A673 (cell line): Measurements from ENCODE around the gene HDGFL2. TPM values are rescaled to one million over a fixed set of nuclear protein-coding genes. Genes with fewer than 3 reads are reported as not detected.

Source experiments
- BruUV-seq: library from RNA; stranded (reverse); fragments of 400-500 nt; replicated peaks from 2 replicates; lab custom pipeline; 2021; lab: Mats Ljungman, UMichigan
- CTCF ChIA-PET: fragments of 300-600 bp; sonication (Branson Sonifier 250); formaldehyde crosslinking; loops from one replicate; lab custom pipeline; 2022; ENCODE audit warnings: antibody characterized with exemption; lab: Charles Lee
- POLR2A ChIA-PET: fragments of 300-600 bp; sonication (Branson Sonifier 250); formaldehyde crosslinking; loops from one replicate; lab custom pipeline; 2022; ENCODE audit warnings: antibody characterized with exemption; ENCODE audit not compliant: low non-redundant PET; lab: Charles Lee
- DNase-seq: peaks from one replicate; pipeline ENCODE4 v3.0.0-alpha.2; 2015; ENCODE audit warnings: low spot score
- H3K27ac ChIP-seq: fragments of 200-600 bp; sonication (generic); 2 replicates; pipeline ENCODE4 v1.5.1; 2016; ENCODE audit warnings: mixed run types, low read depth, mild to moderate bottlenecking, mixed read lengths, antibody characterized with exemption, low read length; ENCODE audit not compliant: poor library complexity, severe bottlenecking
- H3K27me3 ChIP-seq: fragments of 200-600 bp; sonication (generic); replicated peaks from 2 replicates; pipeline ENCODE4 v1.6.1; 2017; ENCODE audit warnings: mixed run types, low read depth, mild to moderate bottlenecking, mixed read lengths, antibody characterized with exemption, low read length; ENCODE audit not compliant: insufficient read depth, poor library complexity
- H3K36me3 ChIP-seq: fragments of 200-600 bp; sonication (generic); 2 replicates; pipeline ENCODE4 v1.6.1; 2016; ENCODE audit warnings: mixed run types, mild to moderate bottlenecking, mixed read lengths, antibody characterized with exemption, low read length; ENCODE audit not compliant: insufficient read depth, poor library complexity, severe bottlenecking
- H3K4me1 ChIP-seq: fragments of 200-600 bp; sonication (generic); 2 replicates; pipeline ENCODE4 v1.6.1; 2017; ENCODE audit warnings: mixed run types, mild to moderate bottlenecking, mixed read lengths, antibody characterized with exemption, low read length; ENCODE audit not compliant: insufficient read depth, poor library complexity, severe bottlenecking
- H3K4me3 ChIP-seq: fragments of 200-600 bp; sonication (generic); 2 replicates; pipeline ENCODE4 v1.5.1; 2016; ENCODE audit warnings: low read depth, mixed run types, mild to moderate bottlenecking, mixed read lengths, low read length; ENCODE audit not compliant: poor library complexity, severe bottlenecking
- H3K9me3 ChIP-seq: fragments of 200-600 bp; sonication (generic); 2 replicates; pipeline ENCODE4 v1.6.1; 2016; ENCODE audit warnings: mixed run types, low read depth, mild to moderate bottlenecking, mixed read lengths, antibody characterized with exemption, low read length; ENCODE audit not compliant: poor library complexity, severe bottlenecking
- CTCF ChIP-seq: fragments of 300-800, 200-600 bp; sonication (generic); conservative IDR thresholded peaks from 2 replicates; pipeline ENCODE4 v1.5.1; 2017; ENCODE audit warnings: low read depth, mild to moderate bottlenecking, antibody characterized with exemption, low read length, moderate library complexity, mixed read lengths
- EZH2 ChIP-seq: fragments of 200-600 bp; sonication (generic); IDR thresholded peaks from 2 replicates; pipeline ENCODE4 v1.6.1; 2017; ENCODE audit warnings: borderline replicate concordance, low read depth, mild to moderate bottlenecking, mixed read lengths, antibody characterized with exemption, low read length; ENCODE audit not compliant: poor library complexity, severe bottlenecking
- intact Hi-C: fragments of 100-400 bp; cut with micrococcal nuclease; formaldehyde crosslinking; loops from one replicate; pipeline ENCODE4 v1.10.0; 2022; ENCODE audit not compliant: unreplicated experiment
- total RNA-seq: library from RNA; stranded (reverse); gene quantifications from 2 replicates; pipeline ENCODE4 v1.2.3, GENCODE V29; 2021

The HDGFL2 gene
- total RNA-seq, 1 experiment from 2014 or later = 89.6 TPM

DNA sequence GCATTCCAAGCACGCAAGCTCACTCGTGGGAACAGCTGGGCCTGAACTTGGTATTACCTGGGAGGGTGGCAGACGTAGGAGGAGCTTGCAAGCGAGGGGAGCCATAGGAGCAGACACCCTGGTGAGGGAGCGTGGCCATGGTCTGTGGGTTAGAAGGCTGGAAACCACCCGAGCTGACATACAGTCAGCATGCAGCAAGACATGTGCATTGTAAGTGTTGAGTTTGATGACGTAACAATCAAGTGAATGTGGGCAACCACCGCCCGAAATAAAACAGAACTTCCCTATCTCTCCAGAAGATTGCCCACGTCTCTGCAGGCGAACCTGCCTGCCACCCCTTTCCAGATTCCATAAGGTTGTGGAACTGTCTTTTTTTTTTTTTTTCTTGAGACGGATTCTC lies 41.3 kb upstream of the HDGFL2 start:
- ChIA-PET POLR2A (no interaction called here), CTCF (no interaction called here)
- H3K36me3 ChIP-seq = peaks cover 78% of the 10 kb centered on the region
- H3K27me3 ChIP-seq = no peaks in the 10 kb centered on the region
- no TSS peak for BruUV-seq
- no peak for DNase-seq
- no peak overlapping the region for H3K27ac ChIP-seq
- H3K4me3 ChIP-seq = no peak overlapping the region
- intact Hi-C loops = no loop called here
- no peaks in the 10 kb centered on the region for H3K4me1 ChIP-seq
- no peak for TF ChIP-seq EZH2
- no peak for TF ChIP-seq CTCF
- no peaks in the 10 kb centered on the region for H3K9me3 ChIP-seq

DNA sequence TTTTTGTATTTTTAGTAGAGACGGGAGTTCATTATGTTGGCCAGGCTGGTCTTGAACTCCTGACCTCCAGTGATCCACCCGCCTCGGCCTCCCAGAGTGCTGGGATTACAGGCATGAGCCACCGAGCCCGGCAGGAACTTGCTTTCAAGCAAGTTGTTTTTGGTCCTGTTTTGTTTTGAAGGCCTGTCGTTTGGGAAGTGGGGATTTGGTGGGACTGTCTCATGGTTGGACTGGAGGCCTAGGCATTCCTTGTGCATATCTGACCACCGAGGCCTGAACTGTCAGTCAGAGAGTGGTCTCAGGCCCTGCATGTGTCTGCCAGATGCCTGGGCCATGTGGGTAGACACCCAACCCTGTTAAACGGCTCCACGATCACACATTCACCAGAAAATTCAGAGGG lies 40.8 kb upstream of the HDGFL2 start:
- no peak for TF ChIP-seq EZH2
- no peak for TF ChIP-seq CTCF
- CTCF ChIA-PET = no interaction called here
- BruUV-seq = no TSS peak
- Histone ChIP-seq H3K27ac (no peak overlapping the region), H3K9me3 (no peaks in the 10 kb centered on the region), H3K36me3 (peaks cover 81% of the 10 kb centered on the region), H3K4me3 (no peak overlapping the region), H3K27me3 (no peaks in the 10 kb centered on the region), H3K4me1 (no peaks in the 10 kb centered on the region)
- POLR2A ChIA-PET = no interaction called here
- no peak for DNase-seq
- intact Hi-C loops = no loop called here

GRCh38 chr19:4431808-4432674 lies 40.1 kb upstream of the HDGFL2 start:
- TF ChIP-seq CTCF = no peak
- TF ChIP-seq EZH2 = no peak
- no peak for DNase-seq
- no TSS peak for BruUV-seq
- H3K4me1 ChIP-seq = no peaks in the 10 kb centered on the region
- no peak overlapping the region for H3K4me3 ChIP-seq
- peaks cover 84% of the 10 kb centered on the region for H3K36me3 ChIP-seq
- no peaks in the 10 kb centered on the region for H3K9me3 ChIP-seq
- ChIA-PET CTCF (no interaction called here), POLR2A (no interaction called here)
- no peak overlapping the region for H3K27ac ChIP-seq
- H3K27me3 ChIP-seq = no peaks in the 10 kb centered on the region
- intact Hi-C loops = no loop called here
